ENCODE results near the gene ALDH3B2. TPM values are rescaled to one million over a fixed set of nuclear protein-coding genes. Genes with fewer than 3 reads are reported as not detected.

Gene ALDH3B2
- total and polyA plus RNA-seq, 2 of the 8 experiments (the other 6 are each of a cell fraction or from before 2014, with no cell fraction given): not detected

- POLR2A ChIA-PET (ENCODE audit: partially characterized antibody): no interaction called here
- H3K56ac ChIP-seq (replicated peaks; ENCODE audit: insufficient read length, low read depth, low read length): no peak overlapping the region
- TF ChIP-seq SIRT6 (IDR thresholded peaks at IDR 0.05; ENCODE audit: low read length): no peak
Observed at GRCh38 chr11:67705264-67705663, 30.8 kb upstream of the ALDH3B2 start.

More at GRCh38 chr11:67705264-67705663, 30.8 kb upstream of the ALDH3B2 start:
- WGBS, 2 experiments (ENCODE audit: extremely low coverage in 1 of 2, insufficient coverage in 1 of 2, insufficient read length in 1 of 2, insufficient replicate concordance in 2 of 2, low coverage in 1 of 2, low lambda C conversion rate in 2 of 2, missing lambda C conversion rate in 1 of 2): 90% methylated on average over 3 of the region's 3 CpGs; no CpG with 5 or more reads in 1 of the 2 experiments
- Histone ChIP-seq H4K5ac (ENCODE audit: insufficient read length, low read depth, low read length) (no peak overlapping the region), H3K4me1 (replicated peaks in 1 of 4; ENCODE audit: control insufficient read depth in 3 of 4, insufficient read depth in 4 of 4, low read length in 3 of 4) (no peaks in the 10 kb centered on the region), H2BK5ac (ENCODE audit: low read depth, low read length) (no peak overlapping the region), H3K4me3 (ENCODE audit: extremely low read depth in 1 of 4, insufficient read depth in 2 of 4, low read depth in 3 of 4, low read length in 4 of 4) (no peak overlapping the region), H2BK120ac (replicated peaks; ENCODE audit: low read depth, low read length) (no peak overlapping the region), H3K9ac (replicated peaks in 1 of 4; ENCODE audit: extremely low read depth in 1 of 4, low read depth in 3 of 4, low read length in 3 of 4) (no peak overlapping the region), H3K18ac (ENCODE audit: extremely low read depth, low read length) (no peak overlapping the region), H2BK12ac (ENCODE audit: low read depth, low read length) (no peak overlapping the region), H2AK5ac (ENCODE audit: low read depth, low read length) (no peak overlapping the region), H3K14ac (ENCODE audit: insufficient read length) (no peak overlapping the region), H3K4me2 (ENCODE audit: insufficient read depth in 1 of 2, low read depth in 2 of 2, low read length in 2 of 2) (no peak overlapping the region), H3K36me3 (ENCODE audit: control insufficient read depth in 2 of 4, insufficient read depth in 4 of 4, low read length in 3 of 4) (no peaks in the 10 kb centered on the region), H4K20me1 (replicated peaks in 1 of 2; ENCODE audit: control insufficient read depth in 1 of 2, insufficient read depth in 2 of 2, low read length in 2 of 2) (no peaks in the 10 kb centered on the region), H3K23ac (ENCODE audit: insufficient read length) (no peak overlapping the region), H3K4ac (replicated peaks; ENCODE audit: insufficient read length, low read depth, low read length) (no peak overlapping the region), H2AFZ (ENCODE audit: low read length) (no peak overlapping the region), H4K8ac (ENCODE audit: extremely low read depth, insufficient read depth, low read length) (no peak overlapping the region), H4K91ac (replicated peaks; ENCODE audit: insufficient read length, low read length) (no peak overlapping the region), H3K9me3 (ENCODE audit: insufficient read depth in 2 of 2, low read depth in 1 of 2, low read length in 1 of 2) (no peaks in the 10 kb centered on the region), H3K27me3 (replicated peaks in 1 of 4; ENCODE audit: control insufficient read depth in 3 of 4, extremely low read depth in 1 of 4, insufficient read depth in 3 of 4, low read length in 3 of 4) (no peaks in the 10 kb centered on the region; a peak in 1 of 7 replicates), H2BK15ac (ENCODE audit: low read length) (no peak overlapping the region), H3K23me2 (ENCODE audit: low read depth, low read length) (no peaks in the 10 kb centered on the region), H3K79me2 (ENCODE audit: control insufficient read depth in 1 of 2, insufficient read depth in 2 of 2, low read length in 2 of 2) (no peaks in the 10 kb centered on the region), H3K27ac (ENCODE audit: low read depth, low read length) (no peak overlapping the region), H3K79me1 (ENCODE audit: low read depth, low read length) (no peaks in the 10 kb centered on the region), H2BK20ac (ENCODE audit: low read length) (no peak overlapping the region)
- FAIRE-seq (no peak), DNase-seq (ENCODE audit: low read depth in 1 of 2, low spot score in 2 of 2) (no peak)
- CTCF ChIA-PET (ENCODE audit: partially characterized antibody): interaction anchor here (0.8 to 1.7 kb wide), 5 partner anchors 13 to 316 kb away, joined by 3 to 5 read pairs (median 3); no protein-coding TSS in a partner anchor

Data from H1 (cell line).